Cortex of kidney (tissue), 1 donor: ENCODE data around the gene ALKBH3.

Experiments used
- DNase-seq: peaks from one replicate; lab custom pipeline; 2025; lab: John Stamatoyannopoulos, UW

The ALKBH3 gene

DNA sequence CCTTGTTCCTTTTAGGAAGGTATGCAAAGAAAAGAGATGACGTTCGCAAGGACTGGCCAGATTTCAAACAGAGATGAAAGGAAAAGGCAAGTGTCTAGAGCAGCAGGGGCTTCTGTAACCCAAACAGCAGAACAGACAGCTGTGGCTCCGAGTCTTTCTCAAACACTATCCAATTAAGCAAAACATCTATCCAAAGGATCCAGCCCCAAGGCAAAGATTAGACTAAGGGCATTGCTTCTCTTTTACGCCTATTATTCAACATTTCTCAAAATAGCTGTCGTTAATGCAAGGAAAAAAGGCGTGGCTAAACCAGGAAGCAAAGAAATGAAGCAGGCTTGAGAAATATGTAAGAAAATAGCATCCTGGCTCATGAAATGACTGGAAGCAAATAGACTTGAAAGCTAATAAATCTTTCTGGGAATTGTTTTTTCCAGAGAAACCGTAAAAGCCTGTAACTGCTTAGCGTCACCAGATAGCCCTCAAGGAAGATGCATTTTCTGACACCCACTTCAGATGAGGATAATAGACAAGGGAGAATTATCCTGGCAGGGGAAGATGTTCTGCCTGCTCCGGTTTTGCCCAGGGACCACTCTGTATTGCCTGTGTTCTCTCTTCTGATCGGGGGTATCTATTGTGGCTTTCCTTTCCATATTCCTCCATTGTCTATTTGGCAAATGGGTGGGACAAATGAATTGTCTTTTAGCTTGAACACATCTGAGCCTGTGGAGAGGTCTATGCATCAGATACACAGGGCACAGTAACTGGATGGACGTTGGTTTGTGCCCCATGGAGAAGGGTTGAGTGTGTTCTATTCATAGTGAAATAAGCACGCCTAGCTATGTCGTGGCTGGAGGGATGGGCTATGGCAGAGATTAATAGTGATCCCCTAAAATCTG, 82.0 kb downstream of the ALKBH3 start:
- DNase-seq = no peak

DNA sequence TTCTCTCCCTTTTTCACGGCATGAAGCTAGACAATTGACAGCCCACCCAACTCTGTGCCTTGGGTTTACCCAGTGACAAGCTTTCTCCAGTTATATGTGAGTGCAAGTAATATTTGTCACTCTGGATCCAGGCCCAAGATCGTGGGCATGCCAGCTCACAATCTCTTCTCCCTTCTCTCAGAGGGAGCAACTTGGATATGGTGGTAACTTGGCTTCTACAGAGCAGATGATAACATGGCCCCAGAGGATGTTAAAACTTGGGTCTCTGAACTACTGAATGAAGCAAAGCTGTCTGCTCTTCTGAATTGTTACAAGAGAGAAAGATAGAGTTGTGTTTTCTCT, 82.6 kb downstream of the ALKBH3 start:
- DNase-seq = no peak

DNA sequence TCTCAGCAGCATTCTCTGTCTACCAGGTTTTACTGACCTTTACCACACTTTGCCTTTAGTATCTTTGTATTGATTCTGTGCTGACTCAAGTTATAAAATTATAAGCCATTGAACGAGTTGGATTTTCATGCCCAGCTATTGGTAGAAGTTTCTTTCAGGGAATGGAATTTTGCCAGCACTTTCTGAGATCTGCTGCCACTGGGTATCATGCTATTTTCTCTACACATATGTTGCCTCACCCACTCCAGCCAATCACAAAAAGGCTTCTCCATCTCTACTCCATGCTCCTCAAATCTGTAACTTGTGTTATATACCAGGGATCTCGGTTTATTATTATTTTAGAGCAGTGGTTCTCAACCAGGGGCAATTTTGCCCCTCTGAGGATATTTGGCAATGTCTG, 87.0 kb downstream of the ALKBH3 start:
- DNase-seq = no peak

DNA sequence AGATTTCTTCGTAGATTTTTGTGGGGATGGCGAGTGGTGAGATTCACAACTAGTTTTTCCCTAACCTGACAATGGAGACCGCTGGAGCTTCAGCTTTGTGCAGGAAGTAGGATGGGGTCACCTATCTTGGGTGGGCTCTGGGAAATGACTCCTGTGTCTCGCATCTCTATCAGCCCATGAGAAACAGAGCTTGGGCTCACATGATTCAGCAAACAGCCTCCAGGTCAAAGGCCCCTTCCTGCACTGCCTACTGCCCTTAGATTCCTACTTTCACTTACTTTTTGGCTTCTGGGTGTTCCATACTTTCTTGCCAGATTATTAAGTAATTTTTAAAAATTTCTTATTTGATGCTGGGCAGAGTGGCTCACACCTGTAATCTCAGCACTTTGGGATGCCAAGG, 88.1 kb downstream of the ALKBH3 start:
- no peak for DNase-seq

DNA sequence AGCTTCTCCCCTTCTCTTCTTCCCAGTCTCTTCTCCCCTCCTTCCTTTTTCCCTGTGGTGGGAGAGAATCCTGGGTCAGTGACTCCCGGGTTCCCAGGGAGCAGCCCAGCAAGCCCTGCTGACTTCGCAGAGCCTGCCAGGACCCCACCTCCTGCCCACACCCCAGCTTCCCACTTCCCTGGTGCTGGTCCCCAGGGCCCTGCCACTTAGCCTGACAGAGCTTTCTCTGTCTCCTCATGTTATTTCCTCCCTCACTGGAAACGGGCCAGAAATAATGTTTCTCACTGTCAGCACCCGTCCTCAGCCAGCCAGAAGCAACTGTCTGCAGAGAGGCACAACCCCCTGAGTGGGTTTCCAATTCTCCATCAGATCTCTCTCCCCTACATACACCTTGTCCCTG, 88.9 kb downstream of the ALKBH3 start:
- no peak for DNase-seq
